Astrocyte (in vitro differentiated cells and primary cell): Measurements from ENCODE around the gene SEMA7A.

Experiments used
- EZH2 ChIP-seq: IDR thresholded peaks from 2 replicates; pipeline ENCODE4 v1.6.1; 2012; ENCODE audit warnings: mild to moderate bottlenecking, low read length, inconsistent platforms; ENCODE audit not compliant: insufficient read depth
- TF ChIP-seq, protein P1 (sequence below): IDR thresholded peaks from 2 replicates; pipeline ENCODE4 v1.5.1; 2011; ENCODE audit warnings: low read depth, mild to moderate bottlenecking, inconsistent platforms, low read length, moderate library complexity; ENCODE audit not compliant: insufficient read depth

DNA sequence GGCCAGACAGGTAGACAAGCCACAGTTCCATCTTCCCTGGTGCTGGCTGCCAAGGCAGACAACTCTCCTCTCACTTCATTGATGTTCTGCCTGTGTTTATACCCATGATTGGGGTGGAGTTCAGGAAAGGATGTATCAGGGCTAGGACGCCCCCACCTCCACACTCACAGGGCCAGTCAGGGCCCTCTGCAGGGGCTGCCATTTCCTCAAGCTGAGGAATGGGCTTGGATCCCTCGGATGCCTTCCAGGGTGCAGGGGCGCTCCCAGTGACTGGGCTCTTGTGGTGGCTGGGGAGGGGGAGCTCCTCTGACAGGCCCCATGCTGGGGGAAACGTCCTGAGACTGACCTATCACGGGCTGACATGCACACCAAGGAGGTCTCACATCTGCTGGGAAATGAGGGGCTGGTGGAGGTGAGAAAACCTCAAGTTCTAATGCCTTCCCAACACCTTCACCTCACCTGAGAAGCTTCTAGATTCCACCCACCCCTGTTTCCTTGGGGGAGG, 31.4 kb downstream of the SEMA7A start:
- TF ChIP-seq, protein P1, sequence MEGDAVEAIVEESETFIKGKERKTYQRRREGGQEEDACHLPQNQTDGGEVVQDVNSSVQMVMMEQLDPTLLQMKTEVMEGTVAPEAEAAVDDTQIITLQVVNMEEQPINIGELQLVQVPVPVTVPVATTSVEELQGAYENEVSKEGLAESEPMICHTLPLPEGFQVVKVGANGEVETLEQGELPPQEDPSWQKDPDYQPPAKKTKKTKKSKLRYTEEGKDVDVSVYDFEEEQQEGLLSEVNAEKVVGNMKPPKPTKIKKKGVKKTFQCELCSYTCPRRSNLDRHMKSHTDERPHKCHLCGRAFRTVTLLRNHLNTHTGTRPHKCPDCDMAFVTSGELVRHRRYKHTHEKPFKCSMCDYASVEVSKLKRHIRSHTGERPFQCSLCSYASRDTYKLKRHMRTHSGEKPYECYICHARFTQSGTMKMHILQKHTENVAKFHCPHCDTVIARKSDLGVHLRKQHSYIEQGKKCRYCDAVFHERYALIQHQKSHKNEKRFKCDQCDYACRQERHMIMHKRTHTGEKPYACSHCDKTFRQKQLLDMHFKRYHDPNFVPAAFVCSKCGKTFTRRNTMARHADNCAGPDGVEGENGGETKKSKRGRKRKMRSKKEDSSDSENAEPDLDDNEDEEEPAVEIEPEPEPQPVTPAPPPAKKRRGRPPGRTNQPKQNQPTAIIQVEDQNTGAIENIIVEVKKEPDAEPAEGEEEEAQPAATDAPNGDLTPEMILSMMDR, result no peak
- TF ChIP-seq EZH2, result no peak
